GM18861 (cell line): ENCODE results near the gene TPTE.
"Not testable (repeated sequence)": the region's sequence is repeated elsewhere in the genome, so short reads cannot be mapped to it uniquely, and the experiment has no call there.

Experiments
- ATAC-seq: cut with Tn5 transposase; IDR thresholded peaks from one replicate; pipeline ENCODE4 v1.9.1; 2021; ENCODE audit not compliant: unreplicated experiment

The TPTE gene

GRCh38 chr21:10616535-10616934, 95.2 kb downstream of the TPTE start:
- no peak for ATAC-seq

- ATAC-seq = not testable (repeated sequence)
These were observed 95.9 kb downstream of the TPTE start for GRCh38 chr21:10617133-10617752.

GRCh38 chr21:10627316-10627863, 106.0 kb downstream of the TPTE start:
- no peak for ATAC-seq

GRCh38 chr21:10629239-10629638, 107.9 kb downstream of the TPTE start:
- ATAC-seq = not testable (repeated sequence)

- not testable (repeated sequence) for ATAC-seq
These were observed 109.4 kb downstream of the TPTE start for GRCh38 chr21:10630829-10631228.

GRCh38 chr21:10631316-10631715, 109.9 kb downstream of the TPTE start:
- ATAC-seq = not testable (repeated sequence)

GRCh38 chr21:10638144-10638543, 116.8 kb downstream of the TPTE start:
- ATAC-seq = not testable (repeated sequence)

GRCh38 chr21:10639123-10639522, 117.7 kb downstream of the TPTE start:
- ATAC-seq = no peak

GRCh38 chr21:10639746-10640145, 118.4 kb downstream of the TPTE start:
- not testable (repeated sequence) for ATAC-seq

GRCh38 chr21:10640446-10640845, 119.1 kb downstream of the TPTE start:
- no peak for ATAC-seq

GRCh38 chr21:10641107-10641506, 119.7 kb downstream of the TPTE start:
- no peak for ATAC-seq

GRCh38 chr21:10645667-10646066, 124.3 kb downstream of the TPTE start:
- not testable (repeated sequence) for ATAC-seq

GRCh38 chr21:10649350-10650149, 128.2 kb downstream of the TPTE start:
- not testable (repeated sequence) for ATAC-seq

- ATAC-seq = not testable (repeated sequence)
These were observed 128.9 kb downstream of the TPTE start for GRCh38 chr21:10650297-10650696.
